HepG2 (cell line): Measurements from ENCODE around the gene CLMP. TPM values are rescaled to one million over a fixed set of nuclear protein-coding genes. Genes with fewer than 3 reads are reported as not detected.

Experiments
- ATAC-seq: fragments of 200-7000 bp; cut with Tn5 transposase; 3 replicates; pipeline ENCODE4 v1.9.1; 2020; ENCODE audit warnings: mild to moderate bottlenecking, moderate library complexity
- BruUV-seq: library from RNA; stranded (reverse); fragments of 400-500 nt; replicated peaks from 2 replicates; lab custom pipeline; 2021; lab: Mats Ljungman, UMichigan
- CTCF ChIA-PET: fragments of 300-600 bp; formaldehyde crosslinking; extraction: SDS; loops from one replicate; lab custom pipeline; 2021; ENCODE audit warnings: low total read pairs, inconsistent platforms, low intra/inter-chr PET ratio; lab: Yijun Ruan, JAX
- POLR2A ChIA-PET: fragments of 350-600 bp; sonication (Branson Sonifier 250); formaldehyde crosslinking; loops from one replicate; lab custom pipeline; 2020; ENCODE audit warnings: antibody characterized with exemption, inconsistent platforms; lab: Yijun Ruan, JAX
- DNase-seq: peaks from one replicate; pipeline ENCODE4 v3.0.0-alpha.2; 2015; ENCODE audit warnings: low spot score
- FAIRE-seq: peaks from 3 replicates; lab custom pipeline; 2011; peaks lifted over from hg19 to GRCh38; lab: Jason Lieb, UNC
- H2AFZ ChIP-seq: one replicate; pipeline ENCODE4 v1.6.1; 2011; ENCODE audit warnings: low read length, inconsistent platforms
- H3K27ac ChIP-seq: fragments of 300-600 bp; 3 replicates; pipeline ENCODE4 v1.8.0; 2011; ENCODE audit warnings: mixed run types, mild to moderate bottlenecking, mixed read lengths, low read length, inconsistent platforms; ENCODE audit not compliant: insufficient read depth; ENCODE audit errors: extremely low read length
- H3K27me3 ChIP-seq, 2 experiments: fragments of 200-600 bp in 1 of 2; 2 replicates in 1 of 2; 3 replicates in 1 of 2; pipeline versions ENCODE4 v1.6.0 to v1.8.0; 2011; ENCODE audit warnings: low read length in 2 of 2, mild to moderate bottlenecking in 2 of 2, moderate library complexity in 2 of 2, inconsistent platforms in 1 of 2; ENCODE audit not compliant: insufficient read depth in 2 of 2, control insufficient read depth in 1 of 2
- H3K36me3 ChIP-seq, 2 experiments: fragments of 200-600 bp in 1 of 2; replicated peaks in 1 of 2; 2 replicates in 1 of 2; 3 replicates in 1 of 2; pipeline versions ENCODE4 v1.5.1 to v1.8.0; 2011; ENCODE audit warnings: low read length in 2 of 2, inconsistent platforms in 1 of 2; ENCODE audit not compliant: insufficient read depth in 2 of 2, control insufficient read depth in 1 of 2
- H3K4me1 ChIP-seq: 2 replicates; pipeline ENCODE4 v1.5.1; 2012; ENCODE audit warnings: low read length, inconsistent platforms; ENCODE audit not compliant: insufficient read depth
- H3K4me2 ChIP-seq: 2 replicates; pipeline ENCODE4 v1.6.0; 2011; ENCODE audit warnings: low read depth, low read length, inconsistent platforms
- H3K4me3 ChIP-seq, 3 experiments: fragments of 200-600 bp in 1 of 3; sonication (generic), shearing (Covaris generic) in 1 of 3; replicated peaks in 1 of 3; 2 replicates each; pipeline ENCODE4 v1.5.1; 2011 to 2016; ENCODE audit warnings: low read length in 3 of 3, inconsistent platforms in 2 of 3, low read depth in 2 of 3, mild to moderate bottlenecking in 2 of 3, control low read depth in 1 of 3, mixed read lengths in 1 of 3; ENCODE audit not compliant: insufficient read depth in 1 of 3
- H3K79me2 ChIP-seq: one replicate; pipeline ENCODE4 v1.6.1; 2011; ENCODE audit warnings: low read length, inconsistent platforms; ENCODE audit not compliant: insufficient read depth
- H3K9ac ChIP-seq: 2 replicates; pipeline ENCODE4 v1.6.0; 2011; ENCODE audit warnings: mild to moderate bottlenecking, low read depth, low read length, inconsistent platforms; ENCODE audit not compliant: insufficient read depth
- H3K9me3 ChIP-seq: 2 replicates; pipeline ENCODE4 v1.5.1; 2012; ENCODE audit warnings: mild to moderate bottlenecking, low read length
- H4K20me1 ChIP-seq: 2 replicates; pipeline ENCODE4 v1.6.0; 2011; ENCODE audit warnings: inconsistent platforms, mild to moderate bottlenecking, low read length, moderate library complexity; ENCODE audit not compliant: insufficient read depth
- ARNTL ChIP-seq: sonication (generic); formaldehyde crosslinking; IDR thresholded peaks from 2 replicates; pipeline ENCODE4 v1.4.0; 2020; ENCODE audit warnings: mild to moderate bottlenecking, missing genetic modification reagents
- NCOA5 ChIP-seq: sonication (generic); formaldehyde crosslinking; IDR thresholded peaks from 2 replicates; pipeline ENCODE4 v1.4.0; 2020; ENCODE audit warnings: missing genetic modification reagents
- ZFP36 ChIP-seq: fragments of 150-350 bp; IDR thresholded peaks from 2 replicates; pipeline ENCODE4 v1.6.1; 2018; ENCODE audit warnings: borderline replicate concordance, low read length, low read depth; ENCODE audit not compliant: partially characterized antibody
- ZNF12 ChIP-seq: sonication (generic); formaldehyde crosslinking; IDR thresholded peaks from 2 replicates; pipeline ENCODE4 v1.5.0; 2020; ENCODE audit warnings: missing genetic modification reagents
- ZNF670 ChIP-seq: sonication (generic); formaldehyde crosslinking; IDR thresholded peaks from 2 replicates; pipeline ENCODE4 v1.8.0; 2022; ENCODE audit warnings: mild to moderate bottlenecking, missing genetic modification reagents, borderline replicate concordance
- ZNF749 ChIP-seq: sonication (generic); formaldehyde crosslinking; IDR thresholded peaks from 2 replicates; pipeline ENCODE4 v1.8.0; 2022; ENCODE audit warnings: mild to moderate bottlenecking, missing genetic modification reagents, moderate library complexity, borderline replicate concordance
- ZNF772 ChIP-seq: sonication (generic); formaldehyde crosslinking; IDR thresholded peaks from 2 replicates; pipeline ENCODE4 v1.5.0; 2020; ENCODE audit warnings: mild to moderate bottlenecking, missing genetic modification reagents
- ZNF790 ChIP-seq: sonication (generic); formaldehyde crosslinking; IDR thresholded peaks from 2 replicates; pipeline ENCODE4 v1.8.0; 2022; ENCODE audit warnings: missing genetic modification reagents, mild to moderate bottlenecking, borderline replicate concordance
- WGBS: methylation state at CpG from one replicate; pipeline ENCODE4 v1.1.6; 2017; ENCODE audit warnings: low lambda C conversion rate; 5-methylcytosine and 5-hydroxymethylcytosine counted together
- in situ Hi-C: cut with HindIII; loops from 2 replicates; pipeline ENCODE4 v1.10.0; 2017; ENCODE audit warnings: low pct_unique_long_range_greater_than_20kb; ENCODE audit not compliant: extremely low pct_ligation_motif_present
- intact Hi-C: fragments of 100-400 bp; cut with micrococcal nuclease; formaldehyde crosslinking; loops from one replicate; pipeline ENCODE4 v1.10.0; 2022; ENCODE audit not compliant: unreplicated experiment
- polyA plus RNA-seq, 8 experiments: library from polyadenylated mRNA; depleted of rRNA in 3 of 8; stranded (reverse) in 7 of 8; unstranded in 1 of 8; fragments of >200 nt; fragmentation: Illumina TruSeq in 4 of 8; extraction: Trizol in 4 of 8; gene quantifications; 2 replicates each; pipeline versions ENCODE4 v1.2.1 to v1.2.3, GENCODE V29; 2011 to 2016; ENCODE audit warnings: low read depth in 4 of 8, missing spikeins in 1 of 8, mixed read lengths in 1 of 8; ENCODE audit not compliant: insufficient read depth in 1 of 8
- total RNA-seq, 5 experiments: library from RNA; depleted of rRNA; stranded (reverse); fragments of >200 nt; fragmentation: Illumina TruSeq; extraction: Trizol; gene quantifications; 2 replicates each; pipeline ENCODE4 v1.2.3, GENCODE V29; 2016; ENCODE audit warnings: low read depth in 1 of 5
- TF ChIP-seq, protein P1 (sequence below): sonication (generic); formaldehyde crosslinking; IDR thresholded peaks from 2 replicates; pipeline ENCODE4 v1.5.0; 2020; ENCODE audit warnings: missing genetic modification reagents, mild to moderate bottlenecking, borderline replicate concordance
- TF ChIP-seq, protein P2 (sequence below): sonication (generic); formaldehyde crosslinking; IDR thresholded peaks from 2 replicates; pipeline ENCODE4 v1.4.0; 2020; ENCODE audit warnings: missing genetic modification reagents; ENCODE audit errors: not compliant biosample characterization
- TF ChIP-seq, protein P3 (sequence below): sonication (generic); formaldehyde crosslinking; IDR thresholded peaks from 2 replicates; pipeline ENCODE4 v1.4.0; 2020; ENCODE audit warnings: missing genetic modification reagents, borderline replicate concordance

The CLMP gene
- total and polyA plus RNA-seq, 2 of the 13 experiments (the other 11 are each of a cell fraction or from before 2014, with no cell fraction given) = not detected

DNA sequence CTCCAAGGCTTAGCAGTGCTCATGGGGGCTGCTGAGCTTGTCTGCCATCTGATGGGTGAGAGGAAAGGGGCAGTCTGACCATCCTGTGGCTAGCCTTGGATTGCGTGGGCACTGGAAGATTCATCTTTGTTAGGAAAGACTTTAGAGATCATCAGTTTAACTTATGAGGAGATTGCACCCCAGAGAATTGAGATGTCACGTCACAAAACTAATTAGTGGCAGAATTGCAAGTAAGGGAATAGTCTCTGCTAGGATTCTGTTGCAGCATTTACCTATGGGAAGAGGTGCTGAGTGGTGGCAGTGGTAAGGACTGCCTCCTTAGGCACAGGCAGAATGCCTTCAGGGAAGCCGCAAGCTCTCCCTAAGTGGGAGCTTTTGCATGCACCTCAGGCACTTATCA lies 90.4 kb downstream of the CLMP start:
- intact Hi-C loops = no loop called here
- BruUV-seq = no TSS peak

More for the DNA sequence above, 90.4 kb downstream of the CLMP start:
- H2AFZ ChIP-seq = no peak overlapping the region
- FAIRE-seq (no peak), ATAC-seq (no peak), DNase-seq (no peak)
- H3K9me3 ChIP-seq = no peaks in the 10 kb centered on the region
- no peaks in the 10 kb centered on the region for H4K20me1 ChIP-seq
- WGBS = 52% methylated on average over 3 of the region's 3 CpGs
- H3K4me3 ChIP-seq = no peak overlapping the region
- no peaks in the 10 kb centered on the region for H3K36me3 ChIP-seq
- H3K79me2 ChIP-seq = no peaks in the 10 kb centered on the region
- CTCF ChIA-PET = no interaction called here
- TF ChIP-seq ZNF772 (CRISPR knock-in tag) = no peak
- TF ChIP-seq, protein P1, sequence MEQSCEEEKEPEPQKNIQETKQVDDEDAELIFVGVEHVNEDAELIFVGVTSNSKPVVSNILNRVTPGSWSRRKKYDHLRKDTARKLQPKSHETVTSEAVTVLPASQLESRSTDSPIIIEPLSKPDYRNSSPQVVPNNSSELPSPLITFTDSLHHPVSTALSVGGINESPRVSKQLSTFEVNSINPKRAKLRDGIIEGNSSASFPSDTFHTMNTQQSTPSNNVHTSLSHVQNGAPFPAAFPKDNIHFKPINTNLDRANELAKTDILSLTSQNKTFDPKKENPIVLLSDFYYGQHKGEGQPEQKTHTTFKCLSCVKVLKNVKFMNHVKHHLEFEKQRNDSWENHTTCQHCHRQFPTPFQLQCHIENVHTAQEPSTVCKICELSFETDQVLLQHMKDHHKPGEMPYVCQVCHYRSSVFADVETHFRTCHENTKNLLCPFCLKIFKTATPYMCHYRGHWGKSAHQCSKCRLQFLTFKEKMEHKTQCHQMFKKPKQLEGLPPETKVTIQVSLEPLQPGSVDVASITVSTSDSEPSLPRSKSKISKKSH (CRISPR knock-in tag) = no peak
- no peak for TF ChIP-seq ZNF790
- no peak for TF ChIP-seq ZNF749 (CRISPR knock-in tag)
- TF ChIP-seq ZFP36 = no peak
- TF ChIP-seq, protein P2, sequence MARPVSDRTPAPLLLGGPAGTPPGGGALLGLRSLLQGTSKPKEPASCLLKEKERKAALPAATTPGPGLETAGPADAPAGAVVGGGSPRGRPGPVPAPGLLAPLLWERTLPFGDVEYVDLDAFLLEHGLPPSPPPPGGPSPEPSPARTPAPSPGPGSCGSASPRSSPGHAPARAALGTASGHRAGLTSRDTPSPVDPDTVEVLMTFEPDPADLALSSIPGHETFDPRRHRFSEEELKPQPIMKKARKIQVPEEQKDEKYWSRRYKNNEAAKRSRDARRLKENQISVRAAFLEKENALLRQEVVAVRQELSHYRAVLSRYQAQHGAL (CRISPR knock-in tag) = no peak
- TF ChIP-seq, protein P3, sequence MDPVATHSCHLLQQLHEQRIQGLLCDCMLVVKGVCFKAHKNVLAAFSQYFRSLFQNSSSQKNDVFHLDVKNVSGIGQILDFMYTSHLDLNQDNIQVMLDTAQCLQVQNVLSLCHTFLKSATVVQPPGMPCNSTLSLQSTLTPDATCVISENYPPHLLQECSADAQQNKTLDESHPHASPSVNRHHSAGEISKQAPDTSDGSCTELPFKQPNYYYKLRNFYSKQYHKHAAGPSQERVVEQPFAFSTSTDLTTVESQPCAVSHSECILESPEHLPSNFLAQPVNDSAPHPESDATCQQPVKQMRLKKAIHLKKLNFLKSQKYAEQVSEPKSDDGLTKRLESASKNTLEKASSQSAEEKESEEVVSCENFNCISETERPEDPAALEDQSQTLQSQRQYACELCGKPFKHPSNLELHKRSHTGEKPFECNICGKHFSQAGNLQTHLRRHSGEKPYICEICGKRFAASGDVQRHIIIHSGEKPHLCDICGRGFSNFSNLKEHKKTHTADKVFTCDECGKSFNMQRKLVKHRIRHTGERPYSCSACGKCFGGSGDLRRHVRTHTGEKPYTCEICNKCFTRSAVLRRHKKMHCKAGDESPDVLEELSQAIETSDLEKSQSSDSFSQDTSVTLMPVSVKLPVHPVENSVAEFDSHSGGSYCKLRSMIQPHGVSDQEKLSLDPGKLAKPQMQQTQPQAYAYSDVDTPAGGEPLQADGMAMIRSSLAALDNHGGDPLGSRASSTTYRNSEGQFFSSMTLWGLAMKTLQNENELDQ (CRISPR knock-in tag) = no peak
- TF ChIP-seq ZNF12 (CRISPR knock-in tag) = no peak
- no peak for TF ChIP-seq ARNTL (CRISPR knock-in tag)
- no peak for TF ChIP-seq NCOA5 (CRISPR knock-in tag)
- no peak for TF ChIP-seq ZNF670
- no peak overlapping the region for H3K4me2 ChIP-seq
- POLR2A ChIA-PET = no interaction called here
- H3K9ac ChIP-seq = no peak overlapping the region
- H3K27ac ChIP-seq = no peak overlapping the region
- H3K4me1 ChIP-seq = no peaks in the 10 kb centered on the region
- in situ Hi-C loops = loop anchor here (25.0 kb wide), 1 partner anchor 383 kb away; no protein-coding TSS in a partner anchor
- H3K27me3 ChIP-seq = peaks cover 0 to 21% of the 10 kb centered on the region in 2 experiments; a peak in 3 of 5 replicates
